Muscle layer of duodenum (tissue), 2 donors: ENCODE results near the gene CHST3.
"Not testable (repeated sequence)": the region's sequence is repeated elsewhere in the genome, so short reads cannot be mapped to it uniquely, and the experiment has no call there.

Source experiments
- H3K27ac ChIP-seq: one replicate; pipeline ENCODE4 v1.7.0; 2013; ENCODE audit warnings: mild to moderate bottlenecking, low read length
- H3K27me3 ChIP-seq: one replicate; pipeline ENCODE4 v1.7.0; 2013; ENCODE audit warnings: low read depth, mild to moderate bottlenecking, control low read depth, low read length
- H3K36me3 ChIP-seq, 2 donors: one replicate each; pipeline ENCODE4 v1.7.0; 2013; ENCODE audit warnings: low read length in 2 of 2, control low read depth in 1 of 2, mild to moderate bottlenecking in 1 of 2; ENCODE audit not compliant: insufficient read depth in 2 of 2, control insufficient read depth in 1 of 2
- H3K4me1 ChIP-seq, 2 donors: one replicate each; pipeline ENCODE4 v1.7.0; 2013; ENCODE audit warnings: low read length in 2 of 2, mild to moderate bottlenecking in 2 of 2, control low read depth in 1 of 2, moderate library complexity in 1 of 2; ENCODE audit not compliant: insufficient read depth in 2 of 2, control insufficient read depth in 1 of 2
- H3K4me3 ChIP-seq, 2 donors: one replicate each; pipeline ENCODE4 v1.7.0; 2013; ENCODE audit warnings: low read length in 2 of 2, low read depth in 1 of 2, mild to moderate bottlenecking in 1 of 2
- H3K9me3 ChIP-seq, 2 donors: one replicate each; pipeline ENCODE4 v1.7.0; 2013; ENCODE audit warnings: low read length in 2 of 2, control low read depth in 1 of 2, mild to moderate bottlenecking in 1 of 2; ENCODE audit not compliant: control insufficient read depth in 1 of 2
- donor health status: healthy.

The CHST3 gene

DNA sequence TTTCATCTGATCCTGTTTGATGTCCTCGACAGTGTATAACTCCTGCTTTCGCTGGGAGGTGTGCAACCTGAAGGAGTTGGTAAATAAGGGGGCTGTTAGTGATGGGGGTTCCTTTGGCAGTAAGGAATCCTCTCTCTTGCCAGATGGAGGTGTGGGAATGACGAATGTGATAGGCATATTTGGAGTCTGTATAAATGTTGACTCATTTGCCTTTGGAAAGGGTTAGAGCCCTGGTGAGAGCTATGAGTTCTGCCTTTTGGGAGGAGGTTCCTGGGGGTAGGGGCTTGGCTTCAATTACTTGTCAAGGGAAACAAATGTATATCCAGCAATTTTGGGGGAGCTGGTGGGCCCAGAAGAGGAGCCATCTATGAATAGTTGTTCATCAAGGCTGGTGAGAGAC lies 11.4 kb upstream of the CHST3 start:
- Histone ChIP-seq H3K36me3 (no peaks in the 10 kb centered on the region), H3K27ac (no peak overlapping the region), H3K27me3 (no peaks in the 10 kb centered on the region), H3K4me1 (no peaks in the 10 kb centered on the region), H3K9me3 (peaks cover 4 to 12% of the 10 kb centered on the region in 2 donors), H3K4me3 (no peak overlapping the region)

DNA sequence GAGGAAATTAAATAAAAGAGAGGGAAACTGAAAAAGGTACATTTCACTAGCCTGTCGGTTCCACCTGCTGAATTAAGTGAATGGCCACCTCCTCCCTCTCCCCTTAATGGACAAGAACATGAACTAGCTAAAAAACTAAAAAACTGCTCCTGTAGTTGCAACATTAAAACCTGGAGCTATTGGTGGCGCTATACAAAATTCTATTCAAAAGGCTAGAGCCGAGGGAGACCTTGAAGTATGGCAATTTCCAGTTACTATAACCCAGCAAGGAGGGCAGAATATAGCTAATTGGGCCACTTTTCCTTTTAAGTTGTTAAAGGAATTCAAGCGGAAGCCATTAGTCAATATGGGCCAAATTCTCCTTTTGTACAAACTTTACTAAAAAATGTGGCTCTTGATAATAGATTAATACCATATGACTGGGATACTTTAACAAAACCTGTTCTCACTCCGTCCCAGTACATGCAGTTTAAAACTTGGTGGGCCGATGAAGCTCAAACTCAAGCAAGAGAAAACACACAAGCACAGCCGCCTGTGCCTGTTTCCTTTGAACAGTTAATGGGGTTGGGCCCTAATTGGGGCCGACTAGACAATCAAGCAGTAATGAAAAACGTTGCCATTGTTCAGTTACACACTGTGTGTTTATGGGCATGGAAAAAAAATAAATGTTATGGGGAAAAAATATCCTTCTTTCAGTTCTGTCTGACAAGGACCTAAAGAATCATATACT lies 6.5 kb upstream of the CHST3 start:
- Histone ChIP-seq H3K27me3 (no peaks in the 10 kb centered on the region), H3K36me3 (no peaks in the 10 kb centered on the region), H3K27ac (no peak overlapping the region), H3K4me3 (no peak overlapping the region), H3K9me3 (peaks cover 0 to 4% of the 10 kb centered on the region in 2 donors), H3K4me1 (no peaks in the 10 kb centered on the region)

DNA sequence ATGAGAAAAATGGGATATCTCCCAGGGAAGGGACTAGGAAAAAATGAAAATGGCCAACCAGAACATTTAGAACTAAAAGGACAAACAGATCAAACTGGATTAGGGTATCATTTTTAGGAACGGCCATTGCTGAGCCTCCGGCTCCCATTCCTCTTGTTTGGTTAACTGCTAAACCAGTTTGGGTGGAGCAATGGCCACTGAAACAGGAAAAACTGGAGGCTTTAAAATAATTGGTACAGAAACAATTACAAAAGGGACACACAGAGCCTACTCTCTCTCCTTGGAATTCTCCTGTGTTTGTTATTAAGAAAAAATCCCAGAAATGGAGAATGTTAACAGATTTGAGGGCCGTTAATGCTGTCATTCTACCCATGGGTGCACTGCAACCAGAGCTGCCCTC lies 4.7 kb upstream of the CHST3 start:
- Histone ChIP-seq H3K36me3 (no peaks in the 10 kb centered on the region), H3K27ac (no peak overlapping the region), H3K27me3 (no peaks in the 10 kb centered on the region), H3K9me3 (peaks cover 0 to 4% of the 10 kb centered on the region in 2 donors), H3K4me1 (peaks cover 0 to 5% of the 10 kb centered on the region in 2 donors), H3K4me3 (no peak overlapping the region)

DNA sequence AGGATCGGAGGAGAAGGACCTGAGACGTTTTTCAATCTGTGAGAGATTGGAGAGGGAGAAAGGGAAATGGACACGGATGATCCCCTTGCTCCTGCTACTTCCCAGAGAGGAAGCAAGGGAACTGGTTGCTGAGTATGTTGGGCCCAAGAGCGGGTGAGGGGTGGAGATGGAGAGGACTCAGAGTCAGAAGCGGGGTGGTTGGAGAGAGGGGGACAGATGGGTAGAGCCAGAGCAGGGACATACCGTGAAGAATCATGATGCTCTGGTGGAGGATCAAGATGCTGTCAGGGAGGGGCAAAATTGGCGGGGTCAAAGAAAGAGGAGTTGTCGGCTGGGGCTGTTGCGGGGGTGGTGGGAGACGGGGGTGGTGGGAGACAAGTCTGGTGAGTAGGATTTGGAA lies 2.4 kb upstream of the CHST3 start:
- H3K27me3 ChIP-seq, result peaks cover 9% of the 10 kb centered on the region
- H3K9me3 ChIP-seq, result no peaks in the 10 kb centered on the region
- H3K36me3 ChIP-seq, result no peaks in the 10 kb centered on the region
- no peak overlapping the region for H3K27ac ChIP-seq
- H3K4me3 ChIP-seq, result no peak overlapping the region
- peaks cover 0 to 17% of the 10 kb centered on the region in 2 donors for H3K4me1 ChIP-seq

DNA sequence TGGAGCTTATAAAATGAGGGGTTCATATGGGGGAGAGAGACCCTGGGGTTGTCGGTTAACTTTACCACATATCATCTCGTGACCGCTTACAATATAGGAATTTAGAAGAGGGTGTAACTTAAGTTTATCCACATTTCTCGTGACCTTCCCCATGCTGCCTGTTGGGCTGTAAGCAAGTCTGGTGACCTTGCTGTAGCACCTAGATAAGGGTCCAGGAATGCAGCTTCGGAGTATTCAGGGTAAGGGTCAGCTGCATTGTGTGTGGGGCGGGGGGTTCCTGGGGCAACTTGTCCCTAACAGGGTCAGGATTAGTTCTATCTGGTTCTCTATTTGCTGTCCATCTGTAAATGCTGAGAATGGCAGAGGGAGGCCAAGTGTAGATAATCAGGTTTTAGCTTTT lies 1.3 kb upstream of the CHST3 start:
- Histone ChIP-seq H3K9me3 (no peaks in the 10 kb centered on the region), H3K36me3 (no peaks in the 10 kb centered on the region), H3K4me1 (peaks cover 0 to 20% of the 10 kb centered on the region in 2 donors), H3K4me3 (no peak overlapping the region), H3K27me3 (peaks cover 9% of the 10 kb centered on the region), H3K27ac (peak overlapping the region; percentile 62)

DNA sequence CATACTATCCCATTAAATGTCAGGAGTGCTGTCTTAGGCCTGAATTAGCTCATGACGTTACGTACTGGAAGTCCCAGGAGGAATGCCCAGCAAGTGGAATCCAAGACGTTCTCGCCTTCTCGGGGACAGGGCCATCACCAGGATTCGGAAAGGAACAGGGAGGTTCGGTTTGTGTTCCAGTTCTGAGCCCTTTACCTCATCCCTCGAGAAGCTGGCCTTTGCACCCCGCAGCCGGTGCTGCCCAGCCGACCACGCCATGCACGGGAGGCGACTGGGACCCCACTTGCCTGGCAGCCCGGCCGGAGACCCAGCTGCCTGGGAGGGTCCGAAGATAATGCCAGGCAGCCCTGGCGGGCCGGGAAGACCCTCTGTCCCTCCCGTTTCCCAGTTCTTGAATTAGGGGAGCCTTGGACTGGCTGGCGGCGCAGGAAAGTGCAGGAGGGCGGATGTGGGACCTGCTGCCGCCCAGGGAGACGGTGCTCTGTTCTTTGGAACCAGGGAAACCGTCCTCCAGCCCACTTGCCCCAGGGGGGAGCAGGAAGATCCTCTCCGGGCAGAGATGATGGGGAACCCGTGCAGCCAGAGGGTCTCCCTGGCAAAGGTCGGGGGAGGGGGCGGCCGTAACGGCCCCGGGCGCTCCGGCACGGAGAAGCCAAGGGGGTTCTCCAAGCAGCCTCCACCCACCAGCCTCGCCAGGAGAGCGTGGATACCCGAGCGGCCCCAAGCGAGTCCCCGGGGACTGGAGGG lies 671 bp upstream of the CHST3 start:
- peak overlapping the region; percentile 62 for H3K27ac ChIP-seq
- no peaks in the 10 kb centered on the region for H3K36me3 ChIP-seq
- peaks cover 9% of the 10 kb centered on the region for H3K27me3 ChIP-seq
- H3K4me3 ChIP-seq, result peak overlapping the region; percentile 39 to 71
- peaks cover 0 to 23% of the 10 kb centered on the region in 2 donors for H3K4me1 ChIP-seq
- no peaks in the 10 kb centered on the region for H3K9me3 ChIP-seq

DNA sequence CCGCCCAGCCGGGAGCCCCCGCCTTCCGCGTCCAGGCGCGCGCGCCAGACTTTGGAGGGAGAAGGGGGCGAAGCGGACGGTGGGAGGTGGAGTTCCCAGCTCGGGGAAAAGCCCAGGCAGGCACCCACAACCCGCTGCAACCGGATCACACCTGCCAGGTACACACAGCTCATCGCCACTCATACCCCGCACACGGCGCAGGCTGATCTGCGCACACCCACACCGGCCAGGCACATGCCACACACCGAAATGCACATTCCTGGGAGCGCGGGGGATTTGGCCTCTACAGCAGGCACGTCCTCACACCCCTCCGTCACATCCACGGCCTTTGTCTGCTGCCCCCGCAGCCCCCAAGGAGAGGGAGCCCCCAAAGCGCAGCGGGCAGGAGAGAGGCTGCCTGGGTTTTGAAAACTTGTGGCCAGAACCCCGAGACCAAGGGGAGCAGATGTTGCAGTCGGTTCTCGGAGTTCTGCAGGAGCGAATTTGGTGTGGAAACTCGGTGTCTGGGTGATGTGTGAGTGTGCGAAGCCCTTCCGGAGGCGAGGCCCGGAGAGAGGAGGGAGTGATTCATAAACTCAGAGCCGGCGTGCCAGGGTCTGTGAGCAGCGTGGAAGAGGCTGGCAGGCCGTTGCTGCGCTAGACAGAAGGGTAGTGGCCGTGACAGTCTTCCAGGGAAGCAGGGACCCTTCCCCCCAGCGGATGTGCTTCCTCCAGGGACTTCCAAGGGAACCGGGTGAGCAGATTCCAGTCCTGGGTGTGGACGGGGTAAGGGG lies 734 bp downstream of the CHST3 start:
- Histone ChIP-seq H3K27me3 (peaks cover 9% of the 10 kb centered on the region), H3K4me3 (peak overlapping the region; percentile 71 to 83), H3K4me1 (peaks cover 0 to 35% of the 10 kb centered on the region in 2 donors), H3K9me3 (no peaks in the 10 kb centered on the region), H3K27ac (peak overlapping the region; percentile 86), H3K36me3 (no peaks in the 10 kb centered on the region)

DNA sequence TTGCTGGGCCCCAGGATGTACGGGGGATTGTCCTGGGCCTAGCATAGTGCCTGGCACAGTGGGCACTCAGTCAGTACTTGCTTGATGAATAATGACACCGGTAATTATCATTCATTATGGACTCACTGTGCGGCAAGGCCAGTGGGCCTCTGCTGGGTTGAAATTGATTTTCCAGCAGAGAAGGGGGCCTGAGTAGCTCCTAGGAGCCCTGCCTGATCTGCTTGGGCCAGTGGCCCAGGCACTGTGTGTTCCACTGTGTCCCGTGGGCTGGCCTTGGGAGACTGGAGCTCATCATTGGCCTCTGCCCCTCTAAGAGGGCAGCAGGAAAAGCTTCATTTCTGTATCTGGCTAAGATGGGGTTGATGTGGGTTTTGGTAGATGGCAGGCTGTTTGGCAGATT lies 1.4 kb downstream of the CHST3 start:
- Histone ChIP-seq H3K4me3 (peak overlapping the region; percentile 71 to 83), H3K27ac (peak overlapping the region; percentile 86), H3K4me1 (peaks cover 0 to 42% of the 10 kb centered on the region in 2 donors), H3K36me3 (no peaks in the 10 kb centered on the region), H3K9me3 (no peaks in the 10 kb centered on the region), H3K27me3 (peaks cover 9% of the 10 kb centered on the region)

DNA sequence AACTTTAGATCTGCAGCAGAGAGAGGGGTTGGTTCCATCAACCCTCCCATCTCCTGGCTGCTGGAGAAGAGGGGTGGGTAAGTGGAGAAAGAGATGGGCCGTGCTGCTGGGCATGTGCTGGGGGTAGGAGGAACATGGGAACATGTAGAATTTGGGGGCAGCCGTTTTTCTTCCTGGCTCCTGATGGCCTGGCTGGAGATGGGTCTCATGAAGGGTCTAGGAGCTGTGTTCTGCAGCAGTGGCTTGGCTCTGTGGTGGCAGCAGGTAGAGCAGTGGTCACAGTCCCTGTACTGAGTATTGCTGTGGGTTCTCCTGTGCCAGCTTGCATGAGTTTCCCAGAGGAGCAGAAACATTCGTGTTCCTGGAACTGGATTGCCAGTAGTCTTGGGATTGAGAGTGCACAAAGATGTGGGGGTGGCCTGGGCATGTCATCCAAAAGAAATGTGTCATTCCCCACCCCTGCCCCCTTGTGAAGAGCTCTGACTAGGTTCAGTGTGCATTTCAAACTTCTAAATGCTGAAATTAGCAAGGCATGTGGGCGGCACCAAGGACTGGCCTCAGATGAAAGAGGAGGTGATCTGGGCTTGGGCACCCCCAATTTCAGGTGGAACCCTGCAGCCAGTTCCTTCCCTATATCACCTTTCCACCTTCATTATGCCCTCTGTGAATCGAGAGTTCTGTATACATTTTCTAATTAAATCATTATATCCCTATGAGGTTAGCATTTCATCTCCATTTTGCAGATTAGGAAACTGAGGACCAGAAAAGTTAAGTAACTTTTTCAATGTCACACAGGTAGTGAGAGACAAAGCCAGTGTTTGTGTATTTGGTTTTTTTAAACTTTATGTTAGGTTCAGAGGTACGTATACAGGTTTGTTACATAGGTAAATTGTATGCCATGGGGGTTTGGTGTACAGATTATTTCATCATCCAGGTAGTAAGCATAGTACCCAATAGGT lies 2.1 kb downstream of the CHST3 start:
- H3K27ac ChIP-seq, result peak overlapping the region; percentile 86

DNA sequence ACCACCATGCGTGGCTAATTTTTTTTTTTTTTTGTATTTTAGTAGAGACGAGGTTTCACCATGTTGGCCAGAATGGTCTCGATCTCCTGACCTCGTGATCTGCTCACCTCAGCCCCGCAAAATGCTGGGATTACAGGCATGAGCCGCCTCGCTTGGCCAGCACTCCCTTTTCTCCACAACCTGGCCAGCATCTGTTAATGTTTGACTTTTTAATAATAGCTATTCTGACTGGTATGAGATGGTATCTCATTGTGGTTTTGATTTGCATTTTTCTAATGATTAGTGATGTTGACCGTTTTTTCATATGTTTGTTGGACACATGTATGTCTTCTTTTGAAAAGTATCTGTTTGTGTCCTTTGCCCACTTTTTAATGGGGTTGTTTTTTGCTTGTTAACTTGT lies 3.8 kb downstream of the CHST3 start:
- H3K27me3 ChIP-seq, H3K9me3 ChIP-seq, H3K36me3 ChIP-seq, H3K4me3 ChIP-seq, H3K27ac ChIP-seq: not testable (repeated sequence)
- H3K4me1 ChIP-seq, result peaks cover 0 to 65% of the 10 kb centered on the region in 2 donors

More for the DNA sequence above, 2.1 kb downstream of the CHST3 start:
- Histone ChIP-seq H3K4me1 (peaks cover 0 to 49% of the 10 kb centered on the region in 2 donors), H3K9me3 (no peaks in the 10 kb centered on the region), H3K36me3 (no peaks in the 10 kb centered on the region), H3K27me3 (peaks cover 9% of the 10 kb centered on the region), H3K4me3 (peak overlapping the region; percentile 71 to 83)
